Activated CD4-positive, alpha-beta T cell treated with anti-CD3 and anti-CD28 coated beads, Interleukin-2, amount 50 U/mL, for 48 hours (primary cell): ENCODE measurements around the gene SPATA17.

ENCODE experiments used
- DNase-seq, 2 experiments: peaks; one replicate each; pipeline ENCODE4 v3.0.0-alpha.2; 2020

SPATA17 gene

GRCh38 chr1:217861658-217862057, 230.5 kb downstream of the SPATA17 start:
- DNase-seq: no peak

- no peak for DNase-seq
These were observed 236.4 kb downstream of the SPATA17 start for GRCh38 chr1:217867446-217867995.

GRCh38 chr1:217871955-217872354, 240.8 kb downstream of the SPATA17 start:
- DNase-seq: no peak

- no peak for DNase-seq
These were observed 244.1 kb downstream of the SPATA17 start for GRCh38 chr1:217875229-217875628.

GRCh38 chr1:217876401-217876800, 245.3 kb downstream of the SPATA17 start:
- no peak for DNase-seq

- DNase-seq: no peak
These were observed 245.8 kb downstream of the SPATA17 start for GRCh38 chr1:217876896-217877295.

- DNase-seq: no peak
These were observed 250.0 kb downstream of the SPATA17 start for GRCh38 chr1:217881131-217881543.

GRCh38 chr1:217881607-217882332, 250.6 kb downstream of the SPATA17 start:
- DNase-seq: no peak

GRCh38 chr1:217885181-217885580, 254.0 kb downstream of the SPATA17 start:
- DNase-seq: no peak

GRCh38 chr1:217888328-217888727, 257.2 kb downstream of the SPATA17 start:
- no peak for DNase-seq

GRCh38 chr1:217889401-217889800, 258.3 kb downstream of the SPATA17 start:
- DNase-seq: no peak

- no peak for DNase-seq
These were observed 260.8 kb downstream of the SPATA17 start for GRCh38 chr1:217891966-217892365.

- no peak for DNase-seq
These were observed 261.6 kb downstream of the SPATA17 start for GRCh38 chr1:217892750-217893149.

GRCh38 chr1:217895841-217896240, 264.7 kb downstream of the SPATA17 start:
- no peak for DNase-seq

- DNase-seq: no peak
These were observed 265.3 kb downstream of the SPATA17 start for GRCh38 chr1:217896490-217896889.

- no peak for DNase-seq
These were observed 266.0 kb downstream of the SPATA17 start for GRCh38 chr1:217897100-217897499.

GRCh38 chr1:217899614-217900013, 268.5 kb downstream of the SPATA17 start:
- DNase-seq: no peak

GRCh38 chr1:217907504-217907903, 276.4 kb downstream of the SPATA17 start:
- no peak for DNase-seq

GRCh38 chr1:217910203-217910602, 279.1 kb downstream of the SPATA17 start:
- no peak for DNase-seq

- DNase-seq: no peak
These were observed 279.7 kb downstream of the SPATA17 start for GRCh38 chr1:217910791-217911320.

- no peak for DNase-seq
These were observed 280.8 kb downstream of the SPATA17 start for GRCh38 chr1:217911908-217912307.

GRCh38 chr1:217917281-217917887, 286.2 kb downstream of the SPATA17 start:
- no peak for DNase-seq

GRCh38 chr1:217919683-217920388, 288.7 kb downstream of the SPATA17 start:
- DNase-seq: no peak
